Erythroblast (primary cell): Measurements from ENCODE around the gene RGS7.

Experiments used
- GATA1 ChIP-seq: IDR thresholded peaks from 2 replicates; pipeline ENCODE4 v1.6.1; 2011; ENCODE audit warnings: low read depth, mild to moderate bottlenecking, control low read depth, low read length, moderate library complexity
- POLR2A ChIP-seq: IDR thresholded peaks from 2 replicates; pipeline ENCODE4 v1.6.1; 2011; ENCODE audit warnings: mild to moderate bottlenecking, low read length

GRCh38 chr1:240931031-240931430 lies 426.0 kb downstream of the RGS7 start:
- TF ChIP-seq POLR2A: no peak
- no peak for TF ChIP-seq GATA1
